Hepatocyte (in vitro differentiated cells): ENCODE data around the gene ARHGEF40. TPM values are rescaled to one million over a fixed set of nuclear protein-coding genes. Genes with fewer than 3 reads are reported as not detected.

Source experiments
- DNase-seq: peaks from one replicate; pipeline ENCODE4 v3.0.0-alpha.2; 2016; ENCODE audit warnings: low spot score
- H2AFZ ChIP-seq: fragments of 200-600 bp; sonication (generic); 2 replicates; pipeline ENCODE4 v1.6.0; 2016; ENCODE audit warnings: antibody characterized with exemption, mild to moderate bottlenecking
- H3K27ac ChIP-seq: fragments of 200-600 bp; sonication (generic); 2 replicates; pipeline ENCODE4 v1.5.1; 2016; ENCODE audit warnings: mild to moderate bottlenecking
- H3K27me3 ChIP-seq: fragments of 200-600 bp; sonication (generic); 2 replicates; pipeline ENCODE4 v1.6.1; 2016
- H3K36me3 ChIP-seq: fragments of 200-600 bp; sonication (generic); replicated peaks from 2 replicates; pipeline ENCODE4 v1.5.1; 2016; ENCODE audit warnings: low read depth; ENCODE audit not compliant: insufficient read depth
- H3K4me1 ChIP-seq: fragments of 200-600 bp; sonication (generic); 2 replicates; pipeline ENCODE4 v1.5.1; 2016; ENCODE audit warnings: mild to moderate bottlenecking, moderate library complexity; ENCODE audit not compliant: insufficient read depth
- H3K4me2 ChIP-seq: fragments of 200-600 bp; sonication (generic); 2 replicates; pipeline ENCODE4 v1.6.0; 2016
- H3K4me3 ChIP-seq: fragments of 200-600 bp; sonication (generic); 2 replicates; pipeline ENCODE4 v1.5.1; 2016; ENCODE audit warnings: mild to moderate bottlenecking
- H3K79me2 ChIP-seq: fragments of 200-600 bp; sonication (generic); 2 replicates; pipeline ENCODE4 v1.6.0; 2017; ENCODE audit warnings: mild to moderate bottlenecking
- H3K9me2 ChIP-seq: fragments of 200-600 bp; sonication (generic); replicated peaks from 2 replicates; pipeline ENCODE4 v1.6.0; 2017; ENCODE audit warnings: mild to moderate bottlenecking; ENCODE audit not compliant: insufficient read depth
- H3K9me3 ChIP-seq: fragments of 200-600 bp; sonication (generic); 2 replicates; pipeline ENCODE4 v1.5.1; 2016; ENCODE audit warnings: low read depth, mild to moderate bottlenecking
- H4K20me1 ChIP-seq: fragments of 200-600 bp; sonication (generic); 2 replicates; pipeline ENCODE4 v1.6.0; 2016; ENCODE audit warnings: mild to moderate bottlenecking; ENCODE audit not compliant: insufficient read depth, poor library complexity, severe bottlenecking
- EZH2 ChIP-seq: fragments of 200-600 bp; sonication (generic); IDR thresholded peaks from 2 replicates; pipeline ENCODE4 v1.6.1; 2016; ENCODE audit warnings: antibody characterized with exemption, mild to moderate bottlenecking, borderline replicate concordance
- EZH2phosphoT487 ChIP-seq: fragments of 200-600 bp; sonication (generic); IDR thresholded peaks from one replicate; pipeline ENCODE4 v1.6.1; 2018; ENCODE audit warnings: antibody characterized with exemption, mild to moderate bottlenecking, low read depth, moderate library complexity; ENCODE audit not compliant: unreplicated experiment, severe bottlenecking
- WGBS: methylation state at CpG from one replicate; pipeline ENCODE4 v1.1.6; 2016; ENCODE audit warnings: low lambda C conversion rate; ENCODE audit errors: missing lambda C conversion rate; 5-methylcytosine and 5-hydroxymethylcytosine counted together
- polyA plus RNA-seq: library from polyadenylated mRNA; unstranded; fragments of >200 nt; fragmentation: Nextera tagmentation; extraction: Ambion mirVana; gene quantifications from 2 replicates; pipeline ENCODE4 v1.2.1, GENCODE V29; 2016
- total RNA-seq: library from RNA; depleted of rRNA; stranded (reverse); fragments of >200 nt; gene quantifications from 2 replicates; pipeline ENCODE4 v1.2.3, GENCODE V29; 2014
- TF ChIP-seq, protein P1 (sequence below): fragments of 200-600 bp; sonication (generic); IDR thresholded peaks from 2 replicates; pipeline ENCODE4 v1.5.1; 2016; ENCODE audit warnings: antibody characterized with exemption, mild to moderate bottlenecking; ENCODE audit not compliant: poor library complexity

The ARHGEF40 gene
- total and polyA plus RNA-seq, 2 experiments from 2014 or later: 38.1 to 53.7 TPM

DNA sequence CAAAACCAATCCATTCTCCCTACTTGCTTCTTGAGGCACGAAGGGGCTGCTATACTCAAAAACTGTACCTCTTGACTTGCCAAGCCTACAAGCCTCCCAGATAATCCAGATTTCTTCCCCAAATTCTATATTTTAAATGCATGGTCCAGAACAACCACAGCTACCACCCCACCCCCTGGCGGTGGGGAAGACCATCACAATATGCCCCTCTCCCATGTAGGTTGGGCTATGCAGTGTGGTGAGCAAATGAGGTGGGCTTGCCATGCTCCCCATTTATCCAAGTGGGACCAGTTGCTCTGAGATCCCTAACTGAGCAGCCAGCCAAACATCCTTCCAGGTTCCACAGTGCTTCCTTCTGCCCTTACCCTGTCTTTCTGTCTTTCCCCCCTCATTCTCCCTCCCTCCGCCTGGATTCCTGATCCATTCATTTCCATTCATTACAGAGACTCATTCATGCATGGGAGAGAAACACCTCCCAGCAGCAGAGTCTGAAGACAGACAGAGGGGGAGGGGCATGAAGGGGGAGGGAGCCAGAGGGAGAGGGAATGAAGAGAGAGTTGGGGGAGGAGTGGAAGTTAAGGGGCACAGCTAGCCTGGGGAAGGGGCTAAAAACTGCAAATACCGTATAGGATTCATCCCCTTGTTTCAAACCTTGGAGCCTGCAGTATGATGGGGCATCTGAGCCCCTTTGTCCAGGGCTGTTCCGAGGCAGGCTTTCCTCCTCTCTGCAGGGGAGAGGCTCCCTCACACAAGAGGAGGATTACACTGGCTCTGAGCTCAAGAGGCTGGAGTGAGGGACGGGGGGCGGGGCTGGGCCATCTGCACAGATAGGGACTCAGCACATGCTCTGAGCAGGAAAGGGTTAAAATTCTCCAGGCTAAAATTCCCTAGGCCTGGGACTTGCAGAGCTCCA is 23.9 kb downstream of the ARHGEF40 start:
- peak overlapping the region; percentile 1 for H3K27ac ChIP-seq
- 29% methylated on average over 6 of the region's 7 CpGs for WGBS
- no peak overlapping the region for H2AFZ ChIP-seq
- H3K79me2 ChIP-seq: peaks cover 42% of the 10 kb centered on the region
- DNase-seq: peak; percentile 61
- H3K9me2 ChIP-seq: no peaks in the 10 kb centered on the region
- peaks cover 11% of the 10 kb centered on the region for H4K20me1 ChIP-seq
- no peaks in the 10 kb centered on the region for H3K27me3 ChIP-seq
- peaks cover 21% of the 10 kb centered on the region for H3K4me1 ChIP-seq
- no peak for TF ChIP-seq EZH2phosphoT487
- TF ChIP-seq, protein P1, sequence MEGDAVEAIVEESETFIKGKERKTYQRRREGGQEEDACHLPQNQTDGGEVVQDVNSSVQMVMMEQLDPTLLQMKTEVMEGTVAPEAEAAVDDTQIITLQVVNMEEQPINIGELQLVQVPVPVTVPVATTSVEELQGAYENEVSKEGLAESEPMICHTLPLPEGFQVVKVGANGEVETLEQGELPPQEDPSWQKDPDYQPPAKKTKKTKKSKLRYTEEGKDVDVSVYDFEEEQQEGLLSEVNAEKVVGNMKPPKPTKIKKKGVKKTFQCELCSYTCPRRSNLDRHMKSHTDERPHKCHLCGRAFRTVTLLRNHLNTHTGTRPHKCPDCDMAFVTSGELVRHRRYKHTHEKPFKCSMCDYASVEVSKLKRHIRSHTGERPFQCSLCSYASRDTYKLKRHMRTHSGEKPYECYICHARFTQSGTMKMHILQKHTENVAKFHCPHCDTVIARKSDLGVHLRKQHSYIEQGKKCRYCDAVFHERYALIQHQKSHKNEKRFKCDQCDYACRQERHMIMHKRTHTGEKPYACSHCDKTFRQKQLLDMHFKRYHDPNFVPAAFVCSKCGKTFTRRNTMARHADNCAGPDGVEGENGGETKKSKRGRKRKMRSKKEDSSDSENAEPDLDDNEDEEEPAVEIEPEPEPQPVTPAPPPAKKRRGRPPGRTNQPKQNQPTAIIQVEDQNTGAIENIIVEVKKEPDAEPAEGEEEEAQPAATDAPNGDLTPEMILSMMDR: peak; percentile 13
- H3K4me2 ChIP-seq: peak overlapping the region; percentile 58
- no peak overlapping the region for H3K4me3 ChIP-seq
- H3K36me3 ChIP-seq: no peaks in the 10 kb centered on the region
- no peaks in the 10 kb centered on the region for H3K9me3 ChIP-seq

- WGBS: 93% methylated on average over 6 of the region's 6 CpGs
- no peak overlapping the region for H3K4me3 ChIP-seq
- TF ChIP-seq EZH2 (no peak), EZH2phosphoT487 (no peak)
- TF ChIP-seq, protein P1: no peak
- H4K20me1 ChIP-seq: peaks cover 11% of the 10 kb centered on the region
- H3K27me3 ChIP-seq: no peaks in the 10 kb centered on the region
- H3K4me2 ChIP-seq: peak overlapping the region; percentile 68
- peak overlapping the region; percentile 14 for H3K27ac ChIP-seq
- peaks cover 57% of the 10 kb centered on the region for H3K79me2 ChIP-seq
- no peak overlapping the region for H2AFZ ChIP-seq
- no peaks in the 10 kb centered on the region for H3K9me3 ChIP-seq
- DNase-seq: no peak
- H3K4me1 ChIP-seq: peaks cover 31% of the 10 kb centered on the region
- H3K36me3 ChIP-seq: no peaks in the 10 kb centered on the region
- H3K9me2 ChIP-seq: no peaks in the 10 kb centered on the region
Measured at GRCh38 chr14:21095430-21096205, 25.5 kb downstream of the ARHGEF40 start.

DNA sequence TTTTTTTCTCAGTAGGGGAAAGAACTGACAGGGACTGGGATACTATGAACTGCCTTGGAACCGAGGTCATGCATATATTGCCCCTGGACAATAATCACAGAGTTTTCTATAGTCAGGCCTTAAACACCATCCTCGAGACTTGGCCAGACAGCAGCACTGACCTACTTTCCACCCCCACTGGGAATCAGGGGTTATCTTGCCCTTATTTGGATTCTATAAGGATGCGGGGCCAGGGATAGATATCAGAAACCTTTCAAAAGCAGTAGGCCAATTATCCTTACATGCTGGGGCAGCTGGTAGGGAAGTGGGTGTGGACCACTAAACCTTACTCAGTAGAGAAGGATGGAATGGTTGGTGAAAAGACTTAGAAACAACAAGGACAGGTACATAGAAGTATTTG is 26.3 kb downstream of the ARHGEF40 start:
- 81% methylated on average over 3 of the region's 3 CpGs for WGBS
- H3K4me2 ChIP-seq: peak overlapping the region; percentile 68
- H2AFZ ChIP-seq: no peak overlapping the region
- no peaks in the 10 kb centered on the region for H3K9me2 ChIP-seq
- peaks cover 57% of the 10 kb centered on the region for H3K79me2 ChIP-seq
- DNase-seq: no peak
- no peak for TF ChIP-seq EZH2
- TF ChIP-seq EZH2phosphoT487: no peak
- TF ChIP-seq, protein P1: no peak
- H4K20me1 ChIP-seq: peaks cover 11% of the 10 kb centered on the region
- H3K9me3 ChIP-seq: no peaks in the 10 kb centered on the region
- H3K36me3 ChIP-seq: no peaks in the 10 kb centered on the region
- peaks cover 35% of the 10 kb centered on the region for H3K4me1 ChIP-seq
- no peak overlapping the region for H3K4me3 ChIP-seq
- peak overlapping the region; percentile 81 for H3K27ac ChIP-seq
- H3K27me3 ChIP-seq: no peaks in the 10 kb centered on the region
